Keratinocyte (primary cell): ENCODE results near the gene PTPRN2. TPM values are rescaled to one million over a fixed set of nuclear protein-coding genes. Genes with fewer than 3 reads are reported as not detected.

ENCODE experiments used
- DNase-seq: peaks from one replicate; pipeline ENCODE4 v3.0.0-alpha.2; 2011; ENCODE audit warnings: low read depth, missing footprints, low spot score
- FAIRE-seq: peaks from 2 replicates; lab custom pipeline; 2011; peaks lifted over from hg19 to GRCh38; lab: Jason Lieb, UNC
- H2AFZ ChIP-seq: 2 replicates; pipeline ENCODE4 v1.6.0; 2012; ENCODE audit warnings: low read length, control low read depth, inconsistent platforms; ENCODE audit not compliant: control insufficient read depth
- H3K27ac ChIP-seq: 2 replicates; pipeline ENCODE4 v1.5.1; 2011; ENCODE audit warnings: low read length; ENCODE audit not compliant: control insufficient read depth, insufficient read depth
- H3K27me3 ChIP-seq: 3 replicates; pipeline ENCODE4 v1.6.0; 2011; ENCODE audit warnings: low read length; ENCODE audit not compliant: control insufficient read depth, insufficient read depth; ENCODE audit errors: extremely low read depth
- H3K36me3 ChIP-seq, 2 experiments: 2 replicates in 1 of 2; 3 replicates in 1 of 2; pipeline ENCODE4 v1.5.1; 2011; ENCODE audit warnings: low read length in 2 of 2, mild to moderate bottlenecking in 1 of 2; ENCODE audit not compliant: control insufficient read depth in 2 of 2, insufficient read depth in 2 of 2; ENCODE audit errors: extremely low read depth in 1 of 2
- H3K4me1 ChIP-seq: 3 replicates; pipeline ENCODE4 v1.5.1; 2011; ENCODE audit warnings: low read length; ENCODE audit not compliant: control insufficient read depth, insufficient read depth; ENCODE audit errors: extremely low read depth
- H3K4me2 ChIP-seq: 3 replicates; pipeline ENCODE4 v1.6.0; 2011; ENCODE audit warnings: low read depth, low read length; ENCODE audit not compliant: control insufficient read depth, insufficient read depth; ENCODE audit errors: extremely low read depth
- H3K4me3 ChIP-seq, 3 experiments: fragments of 200-600 bp in 1 of 3; sonication (generic) in 1 of 3; 2 replicates in 2 of 3; 3 replicates in 1 of 3; pipeline ENCODE4 v1.5.1; 2011 to 2016; ENCODE audit warnings: low read length in 3 of 3, mild to moderate bottlenecking in 3 of 3, control low read depth in 2 of 3, inconsistent platforms in 1 of 3, low read depth in 1 of 3, mixed read lengths in 1 of 3, mixed run types in 1 of 3, moderate library complexity in 1 of 3; ENCODE audit not compliant: control insufficient read depth in 2 of 3, insufficient read depth in 2 of 3; ENCODE audit errors: extremely low read depth in 1 of 3
- H3K79me2 ChIP-seq: 2 replicates; pipeline ENCODE4 v1.6.0; 2012; ENCODE audit warnings: low read length; ENCODE audit not compliant: control insufficient read depth, insufficient read depth
- H3K9ac ChIP-seq: 3 replicates; pipeline ENCODE4 v1.6.0; 2011; ENCODE audit warnings: low read length; ENCODE audit not compliant: control insufficient read depth, insufficient read depth; ENCODE audit errors: extremely low read depth
- H3K9me1 ChIP-seq: 3 replicates; pipeline ENCODE4 v1.6.0; 2011; ENCODE audit warnings: low read length; ENCODE audit not compliant: control insufficient read depth, insufficient read depth; ENCODE audit errors: extremely low read depth
- H3K9me3 ChIP-seq: 2 replicates; pipeline ENCODE4 v1.5.1; 2012; ENCODE audit warnings: low read depth, low read length; ENCODE audit not compliant: control insufficient read depth
- H4K20me1 ChIP-seq: 3 replicates; pipeline ENCODE4 v1.6.0; 2011; ENCODE audit warnings: low read length; ENCODE audit not compliant: control insufficient read depth, insufficient read depth; ENCODE audit errors: extremely low read depth
- EZH2 ChIP-seq: IDR thresholded peaks from one replicate; pipeline ENCODE4 v1.6.1; 2012; ENCODE audit warnings: inconsistent platforms, mild to moderate bottlenecking, low read length, moderate library complexity
- dilution Hi-C: fragments of 300-500 bp; cut with MboI; formaldehyde crosslinking; loops from one replicate; pipeline ENCODE4 v1.7.0; 2020; ENCODE audit warnings: low sequenced_read_pairs; ENCODE audit not compliant: extremely low pct_ligation_motif_present
- polyA plus RNA-seq, 5 experiments: library from polyadenylated mRNA; depleted of rRNA in 3 of 5; stranded (reverse) in 3 of 5; stranded (forward) in 1 of 5; unstranded in 1 of 5; fragments of >200 nt; gene quantifications; 1 replicate in 1 of 5; 2 replicates in 3 of 5; 3 replicates in 1 of 5; pipeline versions ENCODE4 v1.2.1 to v1.2.3, GENCODE V29; 2011 to 2012; ENCODE audit warnings: missing spikeins in 2 of 5, low read depth in 1 of 5, low replicate concordance in 1 of 5
- TF ChIP-seq, protein P1 (sequence below), 3 experiments: IDR thresholded peaks in 1 of 3; conservative IDR thresholded peaks in 1 of 3; optimal IDR thresholded peaks in 1 of 3; 2 replicates in 2 of 3; 3 replicates in 1 of 3; pipeline versions ENCODE3 to v1.5.1; 2011; ENCODE audit warnings: low read length in 3 of 3, mild to moderate bottlenecking in 3 of 3, moderate library complexity in 2 of 3, control low read depth in 1 of 3, inconsistent platforms in 1 of 3; ENCODE audit not compliant: insufficient read depth in 2 of 3; ENCODE audit errors: extremely low read depth in 1 of 3

Gene PTPRN2
- polyA plus RNA-seq, 1 donor (not counting 4 experiments of a cell fraction or from before 2014, with no cell fraction given) = not detected

DNA sequence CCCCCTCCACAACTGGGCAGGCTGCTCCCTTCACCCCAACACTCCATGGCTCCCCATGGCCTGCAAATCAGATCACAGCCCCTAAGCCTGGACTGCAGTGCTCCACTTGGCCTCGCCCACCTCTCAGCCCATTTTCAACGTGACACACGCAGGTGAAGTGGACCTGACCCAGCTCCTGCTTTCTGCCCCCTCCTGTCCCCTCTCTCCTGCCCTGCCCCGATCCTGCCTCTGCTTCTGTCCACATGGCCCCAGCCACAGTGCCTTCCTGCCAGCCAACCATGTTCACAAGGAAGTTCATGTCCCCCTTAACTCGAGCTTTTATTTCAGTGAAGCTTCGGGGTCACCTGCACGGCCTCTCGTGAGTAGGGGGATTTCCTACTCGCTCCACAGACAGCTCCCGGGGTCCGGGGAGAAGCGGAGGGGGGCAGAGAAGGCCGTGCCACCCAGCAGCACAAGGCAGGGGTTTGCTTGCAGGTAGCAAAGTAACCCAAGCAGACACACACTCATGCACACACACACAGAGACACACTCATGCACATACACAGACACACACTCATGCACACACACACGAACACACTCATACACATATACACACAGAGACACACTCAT is 713.3 kb downstream of the PTPRN2 start:
- H3K4me3 ChIP-seq = no peak overlapping the region
- H2AFZ ChIP-seq = no peak overlapping the region
- DNase-seq (no peak), FAIRE-seq (no peak)
- no peaks in the 10 kb centered on the region for H3K27me3 ChIP-seq
- no peak overlapping the region for H3K9ac ChIP-seq
- H4K20me1 ChIP-seq = no peaks in the 10 kb centered on the region
- H3K36me3 ChIP-seq = no peaks in the 10 kb centered on the region
- H3K4me1 ChIP-seq = no peaks in the 10 kb centered on the region
- no peak overlapping the region for H3K4me2 ChIP-seq
- no peak overlapping the region for H3K27ac ChIP-seq
- dilution Hi-C loops = no loop called here
- no peak for TF ChIP-seq EZH2
- TF ChIP-seq, protein P1, sequence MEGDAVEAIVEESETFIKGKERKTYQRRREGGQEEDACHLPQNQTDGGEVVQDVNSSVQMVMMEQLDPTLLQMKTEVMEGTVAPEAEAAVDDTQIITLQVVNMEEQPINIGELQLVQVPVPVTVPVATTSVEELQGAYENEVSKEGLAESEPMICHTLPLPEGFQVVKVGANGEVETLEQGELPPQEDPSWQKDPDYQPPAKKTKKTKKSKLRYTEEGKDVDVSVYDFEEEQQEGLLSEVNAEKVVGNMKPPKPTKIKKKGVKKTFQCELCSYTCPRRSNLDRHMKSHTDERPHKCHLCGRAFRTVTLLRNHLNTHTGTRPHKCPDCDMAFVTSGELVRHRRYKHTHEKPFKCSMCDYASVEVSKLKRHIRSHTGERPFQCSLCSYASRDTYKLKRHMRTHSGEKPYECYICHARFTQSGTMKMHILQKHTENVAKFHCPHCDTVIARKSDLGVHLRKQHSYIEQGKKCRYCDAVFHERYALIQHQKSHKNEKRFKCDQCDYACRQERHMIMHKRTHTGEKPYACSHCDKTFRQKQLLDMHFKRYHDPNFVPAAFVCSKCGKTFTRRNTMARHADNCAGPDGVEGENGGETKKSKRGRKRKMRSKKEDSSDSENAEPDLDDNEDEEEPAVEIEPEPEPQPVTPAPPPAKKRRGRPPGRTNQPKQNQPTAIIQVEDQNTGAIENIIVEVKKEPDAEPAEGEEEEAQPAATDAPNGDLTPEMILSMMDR (optimal IDR thresholded peaks at IDR 0.05 in 1 of 3, IDR thresholded peaks at IDR 0.05 in 1 of 3, conservative IDR thresholded peaks at IDR 0.05 in 1 of 3; ENCODE audit: extremely low read depth in 1 of 3, insufficient read depth in 2 of 3, low read length in 3 of 3) = no peak
- H3K79me2 ChIP-seq = no peaks in the 10 kb centered on the region
- H3K9me1 ChIP-seq = no peaks in the 10 kb centered on the region
- peaks cover 19% of the 10 kb centered on the region for H3K9me3 ChIP-seq

DNA sequence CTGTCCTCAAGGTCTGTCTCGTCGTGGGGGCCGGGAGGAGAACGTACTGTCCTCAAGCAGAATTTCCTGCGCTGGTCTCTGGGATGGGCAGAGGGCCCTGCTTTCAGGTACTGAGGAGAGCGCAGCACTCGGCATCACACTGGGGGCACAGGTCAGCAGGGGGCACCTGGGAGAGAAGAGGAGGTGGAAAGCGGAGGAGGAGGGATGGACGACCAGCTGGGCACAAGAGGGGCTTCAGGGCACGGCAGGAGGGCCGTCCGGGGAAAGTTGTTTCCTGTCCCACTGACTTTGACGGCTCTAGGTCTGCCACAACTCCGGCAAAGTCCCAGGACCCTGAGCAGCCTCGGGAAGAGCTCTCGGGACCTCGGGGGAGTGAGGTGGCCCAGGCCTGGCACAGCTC is 714.0 kb downstream of the PTPRN2 start:
- H3K4me3 ChIP-seq = no peak overlapping the region
- no peaks in the 10 kb centered on the region for H3K27me3 ChIP-seq
- no peaks in the 10 kb centered on the region for H3K9me1 ChIP-seq
- H3K27ac ChIP-seq = no peak overlapping the region
- no peak overlapping the region for H3K9ac ChIP-seq
- DNase-seq = no peak
- H4K20me1 ChIP-seq = no peaks in the 10 kb centered on the region
- TF ChIP-seq, protein P1 (optimal IDR thresholded peaks at IDR 0.05 in 1 of 3, IDR thresholded peaks at IDR 0.05 in 1 of 3, conservative IDR thresholded peaks at IDR 0.05 in 1 of 3; ENCODE audit: extremely low read depth in 1 of 3, insufficient read depth in 2 of 3, low read length in 3 of 3) = no peak
- no peak for TF ChIP-seq EZH2
- no peaks in the 10 kb centered on the region for H3K79me2 ChIP-seq
- no peak for FAIRE-seq
- no peak overlapping the region for H3K4me2 ChIP-seq
- H3K4me1 ChIP-seq = no peaks in the 10 kb centered on the region
- no peak overlapping the region for H2AFZ ChIP-seq
- no peaks in the 10 kb centered on the region for H3K36me3 ChIP-seq
- H3K9me3 ChIP-seq = peaks cover 17% of the 10 kb centered on the region
- dilution Hi-C loops = no loop called here
